ENCODE results near the gene S100PBP. TPM values are rescaled to one million over a fixed set of nuclear protein-coding genes. Genes with fewer than 3 reads are reported as not detected.

S100PBP gene
- total RNA-seq, 4 donors from 2014 or later: 14.9 to 24.1 (median 18.6) TPM

DNA sequence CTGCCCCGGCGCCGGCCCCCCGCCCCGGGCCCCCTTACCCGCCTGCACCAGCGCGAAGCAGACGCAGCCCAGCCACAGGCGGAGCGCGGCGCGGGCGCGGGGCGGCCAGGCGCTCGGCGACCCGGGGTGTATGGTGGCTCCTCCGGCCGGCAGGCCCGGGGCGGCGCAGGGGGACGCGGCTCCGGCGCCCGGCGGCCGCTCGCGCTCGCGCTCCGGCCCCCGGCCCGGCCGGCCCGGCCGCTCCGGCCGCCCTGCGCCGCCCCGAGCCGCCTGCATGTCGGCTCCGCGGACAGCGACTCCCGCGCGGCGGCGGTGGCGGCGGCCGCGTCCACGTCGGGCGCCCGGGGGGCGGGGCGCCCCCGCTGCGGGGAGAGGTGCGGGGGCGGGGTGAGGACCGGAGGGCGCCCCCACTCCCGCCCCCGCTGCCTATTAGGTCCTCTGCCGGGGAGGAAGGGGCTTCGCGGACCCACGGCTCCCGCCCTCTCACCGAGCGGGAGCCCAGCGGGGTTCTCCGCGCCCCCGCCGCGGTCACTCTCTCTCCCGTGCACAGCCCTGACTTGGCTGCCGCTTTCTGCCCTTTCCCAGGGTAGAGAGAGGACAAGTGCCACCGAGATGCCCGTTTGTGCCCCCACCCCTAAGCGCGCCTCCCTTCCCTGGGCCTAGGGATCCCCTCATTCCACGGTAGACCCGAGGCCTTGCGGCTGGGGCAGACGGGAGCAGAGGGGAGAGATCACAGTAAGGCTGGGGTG, 53.3 kb downstream of the S100PBP start, which contains the start of gene FNDC5:
FNDC5 (minus strand) TSS at position 298 of the 749 bp plus-strand sequence.
- intact Hi-C loops (cut with DNase I): loop anchor here (10.0 kb wide), 3 partner anchors 156 to 346 kb away; partner anchors contain the start of gene AZIN2
- no peaks in the 10 kb centered on the region for H3K9me3 ChIP-seq
- DNase-seq (ENCODE audit: extremely low spot score): no peak
- H3K36me3 ChIP-seq: peaks cover 3 to 13% (median 7%) of the 10 kb centered on the region in 4 donors
- H3K4me1 ChIP-seq: peaks cover 28 to 41% (median 39%) of the 10 kb centered on the region in 4 donors
- TF ChIP-seq POLR2AphosphoS5 (IDR thresholded peaks at IDR 0.05) (no peak), EP300 (IDR thresholded peaks at IDR 0.05) (no peak), POLR2A (IDR thresholded peaks at IDR 0.05; ENCODE audit: low read depth) (no peak)
- TF ChIP-seq, protein P1, sequence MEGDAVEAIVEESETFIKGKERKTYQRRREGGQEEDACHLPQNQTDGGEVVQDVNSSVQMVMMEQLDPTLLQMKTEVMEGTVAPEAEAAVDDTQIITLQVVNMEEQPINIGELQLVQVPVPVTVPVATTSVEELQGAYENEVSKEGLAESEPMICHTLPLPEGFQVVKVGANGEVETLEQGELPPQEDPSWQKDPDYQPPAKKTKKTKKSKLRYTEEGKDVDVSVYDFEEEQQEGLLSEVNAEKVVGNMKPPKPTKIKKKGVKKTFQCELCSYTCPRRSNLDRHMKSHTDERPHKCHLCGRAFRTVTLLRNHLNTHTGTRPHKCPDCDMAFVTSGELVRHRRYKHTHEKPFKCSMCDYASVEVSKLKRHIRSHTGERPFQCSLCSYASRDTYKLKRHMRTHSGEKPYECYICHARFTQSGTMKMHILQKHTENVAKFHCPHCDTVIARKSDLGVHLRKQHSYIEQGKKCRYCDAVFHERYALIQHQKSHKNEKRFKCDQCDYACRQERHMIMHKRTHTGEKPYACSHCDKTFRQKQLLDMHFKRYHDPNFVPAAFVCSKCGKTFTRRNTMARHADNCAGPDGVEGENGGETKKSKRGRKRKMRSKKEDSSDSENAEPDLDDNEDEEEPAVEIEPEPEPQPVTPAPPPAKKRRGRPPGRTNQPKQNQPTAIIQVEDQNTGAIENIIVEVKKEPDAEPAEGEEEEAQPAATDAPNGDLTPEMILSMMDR (IDR thresholded peaks at IDR 0.05): no peak
- H3K27ac ChIP-seq (replicated peaks in 1 of 4): peak within 1 kb of the TSS; percentile 56 to 66 (median 64)
- H3K27me3 ChIP-seq: peaks cover 0 to 6% (median 0%) of the 10 kb centered on the region in 4 donors
- 7% methylated on average over 3 of the region's 99 CpGs for WGBS
- H3K4me3 ChIP-seq: peak within 1 kb of the TSS; percentile 55 to 70 (median 60)

DNA sequence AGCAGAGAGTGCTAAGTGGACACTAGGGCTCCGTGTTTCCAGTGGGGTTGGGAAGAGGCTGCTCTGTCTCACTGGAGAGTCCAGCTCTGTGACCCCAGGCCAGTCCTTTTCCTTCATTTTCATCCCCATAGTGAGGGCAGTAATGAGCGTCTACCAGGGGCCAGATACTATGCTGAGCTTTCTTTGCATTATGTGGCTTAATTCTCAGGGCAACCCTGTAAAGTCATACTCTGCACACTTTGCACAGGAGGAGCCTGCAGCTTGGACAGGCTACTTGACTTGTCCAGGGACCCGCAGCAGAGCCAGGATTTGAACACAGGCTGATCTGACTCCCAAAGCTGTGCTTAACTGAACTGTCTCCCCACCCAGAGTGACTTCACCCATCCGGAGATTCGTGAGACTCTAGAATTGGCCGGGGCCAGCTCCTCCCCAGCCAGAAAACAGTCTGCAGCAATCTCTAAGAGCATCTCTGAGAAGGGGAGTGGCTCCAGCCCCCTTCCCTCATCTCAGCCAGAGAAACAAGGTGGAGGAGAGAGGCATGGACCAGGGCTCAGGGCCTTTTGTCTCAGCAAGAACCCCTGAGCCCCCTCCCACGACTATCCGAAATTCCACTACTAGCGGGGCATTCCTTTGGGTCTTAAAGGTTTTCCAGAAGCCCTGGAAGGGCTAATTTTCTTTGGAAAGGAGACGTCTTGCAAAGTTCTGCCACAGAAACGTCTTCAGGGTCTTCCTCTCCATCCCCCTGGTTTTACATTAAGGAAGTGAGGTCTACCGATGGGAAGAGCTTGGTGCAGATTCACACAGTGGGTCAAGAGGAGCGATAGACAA, 54.1 kb downstream of the S100PBP start:
- Histone ChIP-seq H3K4me1 (peaks cover 27 to 39% (median 33%) of the 10 kb centered on the region in 4 donors), H3K36me3 (peaks cover 3 to 13% (median 7%) of the 10 kb centered on the region in 4 donors), H3K27me3 (peaks cover 0 to 6% (median 0%) of the 10 kb centered on the region in 4 donors), H3K27ac (replicated peaks in 1 of 4) (peak overlapping the region; percentile 9 to 66 (median 52)), H3K4me3 (peak overlapping the region; percentile 55 to 70 (median 60)), H3K9me3 (no peaks in the 10 kb centered on the region)
- DNase-seq (ENCODE audit: extremely low spot score): no peak
- intact Hi-C loops (cut with DNase I): loop anchor here (10.0 kb wide), 3 partner anchors 157 to 347 kb away; partner anchors contain the start of gene AZIN2
- 52% methylated on average over 10 of the region's 13 CpGs for WGBS
- TF ChIP-seq POLR2AphosphoS5 (IDR thresholded peaks at IDR 0.05): no peak
- TF ChIP-seq EP300 (IDR thresholded peaks at IDR 0.05): no peak
- TF ChIP-seq POLR2A (IDR thresholded peaks at IDR 0.05; ENCODE audit: low read depth): no peak
- TF ChIP-seq, protein P1 (IDR thresholded peaks at IDR 0.05): no peak

DNA sequence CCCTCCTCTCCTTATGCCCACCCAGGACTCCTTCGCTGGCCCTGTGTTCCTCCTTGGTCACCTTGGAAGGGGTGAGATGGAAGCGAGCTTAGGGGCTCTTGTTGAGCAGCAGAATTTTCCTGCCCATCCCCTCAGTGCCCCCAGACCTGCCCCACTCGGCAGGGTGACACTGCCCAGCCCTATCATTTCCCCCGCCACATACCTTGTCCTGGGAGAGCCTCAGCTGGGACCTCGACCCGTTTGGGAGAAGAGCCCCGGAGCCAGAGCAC, 54.7 kb downstream of the S100PBP start:
- WGBS: 67% methylated on average over 7 of the region's 7 CpGs
- intact Hi-C loops (cut with DNase I): loop anchor here (10.0 kb wide), 3 partner anchors 157 to 347 kb away; partner anchors contain the start of gene AZIN2
- DNase-seq (ENCODE audit: extremely low spot score): no peak
- peak overlapping the region; percentile 0 to 70 (median 27) for H3K4me3 ChIP-seq
- peaks cover 28 to 41% (median 33%) of the 10 kb centered on the region in 4 donors for H3K4me1 ChIP-seq
- H3K27ac ChIP-seq (replicated peaks in 1 of 4): peak overlapping the region in 3 of 4 donors; percentile 9 to 60 (median 42)
- H3K36me3 ChIP-seq: peaks cover 3 to 12% (median 7%) of the 10 kb centered on the region in 4 donors
- H3K9me3 ChIP-seq: no peaks in the 10 kb centered on the region
- peaks cover 0 to 6% (median 0%) of the 10 kb centered on the region in 4 donors for H3K27me3 ChIP-seq
- TF ChIP-seq, protein P1 (IDR thresholded peaks at IDR 0.05): no peak
- TF ChIP-seq POLR2A (IDR thresholded peaks at IDR 0.05; ENCODE audit: low read depth) (no peak), POLR2AphosphoS5 (IDR thresholded peaks at IDR 0.05) (no peak), EP300 (IDR thresholded peaks at IDR 0.05) (no peak)

DNA sequence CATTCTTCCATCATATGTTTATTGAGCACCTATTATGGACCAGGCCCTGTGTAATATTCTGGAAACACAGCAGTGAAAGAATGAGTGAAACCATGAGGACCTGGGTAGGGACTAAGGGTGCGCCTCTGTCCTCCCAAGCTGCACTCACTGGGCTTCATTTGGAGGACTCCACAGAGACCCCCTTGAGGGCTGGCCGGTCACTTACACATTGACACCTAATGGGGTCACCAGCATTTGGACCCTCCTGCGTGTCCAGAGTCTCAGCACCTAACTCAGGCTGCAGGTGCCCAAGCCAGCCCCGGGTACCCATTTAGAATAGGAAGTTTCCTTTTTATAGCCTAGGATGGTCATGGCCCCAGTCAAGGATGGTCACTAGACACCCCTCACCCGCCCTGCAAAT, 56.0 kb downstream of the S100PBP start:
- 81% methylated on average over 5 of the region's 5 CpGs for WGBS
- TF ChIP-seq POLR2A (IDR thresholded peaks at IDR 0.05; ENCODE audit: low read depth) (no peak), EP300 (IDR thresholded peaks at IDR 0.05) (no peak), POLR2AphosphoS5 (IDR thresholded peaks at IDR 0.05) (no peak)
- TF ChIP-seq, protein P1 (IDR thresholded peaks at IDR 0.05): no peak

More for the DNA sequence above, 56.0 kb downstream of the S100PBP start:
- Histone ChIP-seq H3K4me1 (peaks cover 39 to 54% (median 45%) of the 10 kb centered on the region in 4 donors), H3K36me3 (peaks cover 0 to under 1% (median 0%) of the 10 kb centered on the region in 4 donors), H3K27me3 (peaks cover 0 to 6% (median 0%) of the 10 kb centered on the region in 4 donors), H3K4me3 (no peak overlapping the region), H3K9me3 (no peaks in the 10 kb centered on the region), H3K27ac (replicated peaks in 1 of 4) (no peak overlapping the region)
- no peak for DNase-seq (ENCODE audit: extremely low spot score)
- intact Hi-C loops (cut with DNase I): loop anchor here (10.0 kb wide), 3 partner anchors 159 to 349 kb away; partner anchors contain the start of gene AZIN2

Data from esophagus muscularis mucosa (tissue), 4 donors.